Cerebellar nuclear complex (tissue), 1 donor: ENCODE data around the gene UMAD1.
A peak's percentile ranks its signal among the peaks of the same experiment; 100 is the strongest.
"Not testable (repeated sequence)": the region's sequence is repeated elsewhere in the genome, so short reads cannot be mapped to it uniquely, and the experiment has no call there.

Experiments used
- DNase-seq, 2 experiments: peaks; one replicate each; lab custom pipeline; 2025; lab: John Stamatoyannopoulos, UW

Gene UMAD1

DNA sequence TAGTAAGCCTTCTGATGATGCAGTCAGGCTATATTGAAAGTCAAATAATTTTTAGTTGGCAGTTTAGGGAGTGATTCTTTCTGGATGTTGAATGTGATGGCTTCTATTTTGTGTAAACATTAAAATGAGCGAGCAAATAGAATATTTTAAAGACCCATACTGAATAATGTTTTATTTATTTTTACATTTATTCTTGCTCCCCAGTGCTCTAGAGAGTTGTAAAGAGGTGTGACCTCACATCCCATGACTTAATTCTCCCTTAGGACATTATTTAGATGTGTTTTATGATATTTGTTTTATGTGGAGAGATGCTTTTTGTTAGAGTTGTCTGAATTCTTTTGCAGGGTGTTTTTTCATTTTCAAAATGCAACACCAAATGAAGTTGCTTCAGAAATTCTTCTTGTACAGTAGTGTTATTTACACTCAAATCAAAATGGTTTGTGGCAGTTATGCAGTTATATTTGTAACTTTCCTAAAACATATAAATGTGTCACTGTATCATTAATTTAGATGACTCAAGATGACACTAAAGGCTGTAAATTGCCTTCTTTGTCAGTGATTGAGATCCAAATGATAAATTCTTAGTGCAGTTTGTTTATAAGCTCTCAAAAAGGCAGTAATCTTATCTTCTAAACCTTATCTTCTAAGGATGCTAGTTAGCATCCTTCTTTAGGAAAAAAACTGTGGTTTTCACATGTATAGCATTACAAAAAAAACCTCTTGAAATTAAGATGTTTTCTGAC is 12.4 kb downstream of the UMAD1 start:
- DNase-seq: no peak

DNA sequence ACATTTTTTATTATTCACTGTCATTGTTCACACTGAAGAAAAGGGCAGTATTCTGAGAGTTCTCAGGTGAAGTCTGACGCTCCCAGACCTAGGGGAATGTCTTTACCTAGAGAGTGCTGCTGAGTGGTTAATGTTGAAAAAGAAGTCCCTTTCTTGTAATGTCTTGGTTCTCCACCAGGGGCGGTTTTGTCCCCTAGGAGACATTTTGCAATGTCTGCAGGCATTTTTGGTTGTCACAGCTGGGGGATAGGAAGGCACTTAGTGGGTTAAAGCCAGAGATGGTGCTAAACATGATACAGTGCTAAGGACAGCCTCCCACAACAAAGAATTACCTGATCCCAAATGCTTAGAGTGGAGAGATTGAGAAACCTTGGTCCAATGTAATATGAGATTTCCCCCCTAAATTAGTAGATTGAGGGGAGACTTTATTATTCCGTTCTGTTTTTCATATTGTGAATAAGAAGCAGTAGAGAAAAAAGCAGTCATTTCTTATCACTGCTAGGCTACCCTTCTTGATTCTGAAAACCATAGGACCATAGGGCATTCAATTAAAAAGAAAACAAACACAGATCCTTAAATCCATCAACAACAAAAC is 13.1 kb downstream of the UMAD1 start:
- no peak for DNase-seq

DNA sequence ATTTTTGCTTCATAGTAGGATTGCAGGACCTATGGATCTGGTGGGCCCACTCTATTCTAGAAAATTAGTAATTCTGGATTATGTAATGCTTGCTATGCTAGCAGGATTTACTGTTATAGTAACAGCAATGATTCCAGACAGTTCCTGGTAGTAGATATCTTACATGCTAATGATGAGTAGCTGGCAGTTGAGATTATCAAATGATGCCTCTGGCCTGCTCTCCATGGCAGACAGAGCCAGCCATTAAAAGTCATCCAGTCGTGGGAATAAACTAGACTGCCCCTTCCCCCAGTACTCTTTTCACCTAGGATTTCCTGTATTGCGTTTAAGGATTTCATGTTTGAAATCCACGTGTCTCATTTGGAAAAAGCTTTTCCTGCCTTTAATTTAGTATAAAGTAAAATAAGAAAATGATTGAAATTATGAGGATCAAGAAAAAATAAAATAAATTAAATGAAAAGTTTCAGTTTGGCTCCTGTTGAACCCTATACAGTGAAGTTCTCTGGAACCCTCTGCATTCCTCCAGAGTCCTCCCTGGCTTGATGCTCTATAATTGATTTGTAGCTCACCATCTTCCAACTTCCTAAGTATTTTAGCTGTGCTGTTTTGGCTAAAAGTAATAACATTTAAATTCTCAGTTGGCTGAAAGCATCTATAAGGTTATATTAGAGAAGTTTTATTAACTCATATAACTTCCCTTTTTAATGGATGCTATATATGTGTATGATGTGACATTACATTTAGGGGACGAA is 14.6 kb downstream of the UMAD1 start:
- DNase-seq: no peak

DNA sequence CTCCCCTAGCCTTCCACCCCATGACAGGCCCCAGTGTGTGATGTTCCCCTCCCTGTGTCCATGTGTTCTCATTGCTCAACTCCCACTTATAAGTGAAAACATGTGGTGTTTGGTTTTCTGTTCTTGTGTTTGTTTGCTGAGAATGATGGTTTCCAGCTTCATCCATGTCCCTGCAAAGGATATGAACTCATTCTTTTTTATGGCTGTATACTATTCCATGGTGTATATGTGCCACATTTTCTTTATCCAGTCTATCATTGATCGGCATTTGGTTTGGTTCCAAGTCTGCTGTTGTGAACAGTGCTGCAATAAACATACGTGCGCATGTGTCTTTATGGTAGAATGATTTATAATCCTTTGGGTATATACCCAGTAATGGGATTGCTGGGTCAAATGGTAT is 15.9 kb downstream of the UMAD1 start:
- not testable (repeated sequence) for DNase-seq

DNA sequence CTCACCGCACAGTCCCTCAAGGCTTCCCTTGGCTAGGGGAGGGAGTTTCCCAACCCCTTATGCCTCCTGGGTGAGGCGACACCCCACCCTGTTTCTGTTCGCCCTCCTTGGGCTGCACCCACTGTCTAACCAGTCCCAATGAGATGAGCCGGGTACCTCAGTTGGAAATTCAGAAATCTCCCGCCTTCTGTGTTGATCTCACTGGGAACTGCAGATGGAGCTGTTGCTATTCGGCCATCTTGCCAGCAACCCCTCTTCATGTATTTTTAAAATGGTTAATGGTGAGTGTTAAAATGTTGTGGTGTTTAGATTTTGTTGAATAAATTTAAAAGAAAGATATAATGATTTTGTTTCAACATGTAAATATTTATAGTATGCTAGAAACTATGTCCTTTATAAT is 22.0 kb downstream of the UMAD1 start:
- DNase-seq: no peak

DNA sequence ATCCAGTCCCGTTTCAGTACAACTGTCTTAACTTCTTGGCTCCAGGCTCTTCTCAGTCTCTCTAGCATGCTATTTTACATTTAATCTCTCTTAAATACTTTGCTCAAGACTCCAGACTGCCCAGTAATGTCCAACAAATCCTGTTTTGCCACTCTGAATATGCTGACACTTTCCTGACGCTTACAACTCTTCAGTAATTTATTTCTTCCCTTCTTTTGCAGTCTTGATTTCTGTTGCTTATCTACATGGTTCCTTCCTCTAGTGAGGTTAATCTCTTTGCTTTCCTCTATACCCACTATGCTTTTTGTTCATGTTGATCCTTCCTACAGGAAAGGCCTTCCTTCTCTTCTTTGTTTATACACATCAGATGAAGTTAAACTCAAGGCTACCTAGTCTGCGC is 23.7 kb downstream of the UMAD1 start:
- no peak for DNase-seq

DNA sequence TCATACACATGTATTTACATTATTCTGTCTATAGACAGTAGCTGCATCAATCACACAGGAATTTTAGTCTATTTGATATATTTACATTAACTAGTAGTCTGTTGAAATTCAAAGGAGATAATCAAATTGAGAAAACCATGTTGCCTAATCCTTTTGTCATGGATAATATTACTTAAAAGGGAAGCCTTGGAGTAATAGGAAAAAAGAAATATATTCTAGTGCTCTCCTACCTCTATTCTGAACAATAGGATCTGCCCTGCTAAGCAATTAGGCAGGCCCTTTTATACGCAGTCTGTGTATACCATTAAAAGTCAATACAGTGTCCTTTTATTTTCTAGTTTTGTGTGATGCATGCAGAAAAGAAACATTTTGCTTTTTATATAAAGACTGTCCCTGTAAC is 24.5 kb downstream of the UMAD1 start:
- DNase-seq: no peak

DNA sequence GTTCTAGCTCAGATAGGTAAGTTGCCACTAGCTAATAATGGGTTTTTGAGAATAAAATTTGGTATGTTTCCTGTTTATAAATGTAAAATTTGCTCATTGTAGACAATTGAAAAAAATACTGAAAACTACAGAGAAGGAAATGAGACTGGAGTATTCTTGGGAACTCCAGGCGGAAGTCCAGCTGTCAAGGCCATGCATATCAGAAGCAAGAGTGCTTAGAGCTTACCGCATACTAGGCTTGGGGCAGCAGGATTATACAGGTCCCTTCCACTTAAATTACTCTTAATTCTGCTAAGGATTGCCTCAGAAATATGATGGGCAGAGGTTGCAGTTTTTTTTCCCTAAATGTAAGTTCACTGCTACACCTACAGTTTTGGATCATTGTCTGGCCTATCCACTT is 26.6 kb downstream of the UMAD1 start:
- DNase-seq: no peak

DNA sequence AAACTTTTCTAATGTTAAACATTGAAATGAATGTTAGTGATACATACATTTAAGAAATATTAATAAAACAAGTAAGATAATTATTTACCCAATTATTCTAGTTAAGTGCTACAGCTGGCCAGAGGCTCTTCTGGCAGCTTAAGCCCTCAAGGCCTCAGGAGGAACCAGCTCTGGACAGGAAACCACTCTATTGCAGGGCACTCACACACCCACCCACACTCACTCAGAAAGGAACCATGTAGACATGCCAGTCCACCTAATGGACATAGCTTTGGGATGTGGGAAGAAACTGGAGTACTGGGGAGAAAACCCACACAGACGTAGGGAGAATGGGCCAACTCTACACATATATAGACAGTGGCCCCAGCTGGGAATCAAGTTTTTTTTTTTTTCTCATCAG is 28.2 kb downstream of the UMAD1 start:
- no peak for DNase-seq

DNA sequence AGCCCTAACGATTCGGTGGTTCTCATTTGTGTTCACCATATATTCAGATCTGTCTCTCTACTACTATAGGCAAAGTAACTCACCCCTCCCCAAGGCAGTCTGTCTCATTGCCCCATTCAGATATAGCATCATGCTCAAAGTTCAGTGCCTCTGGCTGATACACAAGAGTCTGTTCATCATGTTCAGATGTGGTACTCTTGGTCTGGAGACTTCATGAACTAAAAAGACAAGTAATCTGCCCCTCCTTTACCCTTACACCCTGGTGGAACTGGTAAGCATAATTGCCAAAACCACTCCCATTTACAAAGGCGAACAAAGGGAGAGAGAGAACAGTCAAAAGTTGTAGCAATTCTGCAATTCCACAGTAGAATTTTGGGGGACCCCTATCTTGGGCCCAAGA is 29.9 kb downstream of the UMAD1 start:
- no peak for DNase-seq

DNA sequence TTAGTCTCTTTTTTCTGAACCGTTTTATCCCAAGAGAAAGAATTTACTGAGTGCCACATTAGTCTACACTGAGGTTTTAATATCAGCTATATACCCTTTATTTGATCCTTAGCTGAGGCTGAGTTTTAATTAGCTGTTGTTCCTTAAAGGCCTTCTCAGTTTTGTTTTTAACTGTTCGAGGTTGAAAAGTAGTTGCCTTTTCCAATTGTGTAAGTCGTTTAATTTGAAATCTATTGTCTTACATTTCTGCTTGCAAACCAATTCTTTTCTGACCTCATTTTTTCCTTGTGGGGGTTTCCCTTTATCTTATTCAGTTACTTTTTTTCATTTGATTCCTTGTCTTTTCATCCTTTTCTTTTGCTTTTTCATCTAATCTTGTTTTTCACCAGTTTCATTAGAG is 30.8 kb downstream of the UMAD1 start:
- no peak for DNase-seq

DNA sequence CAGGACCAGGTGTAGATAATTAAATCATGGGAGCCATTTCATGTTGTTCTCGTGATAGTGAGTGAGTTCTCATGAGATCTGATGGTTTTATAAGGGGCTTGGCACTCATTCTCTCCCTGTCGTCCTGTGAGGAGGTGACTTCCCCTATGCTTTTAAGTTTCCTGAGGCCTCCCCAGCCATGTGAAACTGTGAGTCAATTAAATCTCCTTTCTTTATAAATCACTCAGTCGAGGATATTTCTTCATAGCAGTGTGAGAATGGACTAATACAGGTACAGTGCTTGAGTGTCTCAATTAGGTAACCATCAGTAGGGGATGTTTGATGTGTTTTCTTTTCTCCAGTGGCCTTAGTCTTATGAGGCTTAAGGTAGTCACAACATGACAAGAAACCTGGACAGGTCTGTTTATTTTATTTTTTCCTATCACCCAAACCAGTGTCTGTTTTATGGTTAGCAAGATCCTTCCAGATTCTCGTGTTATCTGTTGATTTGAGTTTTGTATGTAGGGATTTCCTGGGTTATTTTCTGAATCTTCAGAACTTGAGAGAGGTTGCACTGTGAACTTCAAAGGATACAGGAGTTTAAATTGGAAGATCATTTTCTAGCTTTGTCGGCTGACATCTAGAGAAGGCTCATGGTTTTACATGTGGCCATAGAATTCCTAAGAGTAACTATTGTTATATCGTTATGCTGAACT is 32.1 kb downstream of the UMAD1 start:
- no peak for DNase-seq

DNA sequence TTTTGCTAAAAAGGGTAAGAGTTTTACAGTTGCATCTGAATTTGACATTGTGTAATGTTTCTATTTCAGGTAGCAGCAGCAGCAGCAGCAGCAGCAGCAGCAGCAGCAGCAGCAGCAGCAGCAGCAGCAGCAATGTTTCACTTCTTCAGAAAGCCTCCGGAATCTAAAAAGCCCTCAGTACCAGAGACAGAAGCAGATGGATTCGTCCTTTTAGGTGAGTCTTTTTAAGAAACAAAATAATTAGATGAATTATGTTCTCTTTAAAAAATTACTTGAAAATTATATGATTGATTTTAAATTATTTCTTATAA is 32.6 kb downstream of the UMAD1 start:
- DNase-seq: no peak

DNA sequence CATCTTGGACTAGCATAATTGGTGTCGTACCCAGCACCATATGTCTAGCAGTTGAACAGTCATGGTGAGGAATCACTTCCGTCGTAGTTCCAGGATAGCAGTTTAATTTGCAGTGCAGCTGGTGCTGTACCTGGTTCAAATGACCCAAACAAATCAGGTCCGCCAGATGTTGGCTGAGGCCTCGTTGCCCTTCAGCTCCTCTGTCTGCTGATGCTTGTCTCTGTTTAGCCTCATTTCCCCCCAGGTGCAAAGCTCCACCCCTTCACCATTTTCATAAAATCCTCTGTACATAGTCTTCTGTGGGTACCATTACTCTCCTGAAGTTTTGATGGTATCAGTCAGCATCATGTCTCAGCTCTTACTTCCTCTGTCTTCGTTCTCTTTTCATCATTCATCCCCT is 35.1 kb downstream of the UMAD1 start:
- DNase-seq: no peak

DNA sequence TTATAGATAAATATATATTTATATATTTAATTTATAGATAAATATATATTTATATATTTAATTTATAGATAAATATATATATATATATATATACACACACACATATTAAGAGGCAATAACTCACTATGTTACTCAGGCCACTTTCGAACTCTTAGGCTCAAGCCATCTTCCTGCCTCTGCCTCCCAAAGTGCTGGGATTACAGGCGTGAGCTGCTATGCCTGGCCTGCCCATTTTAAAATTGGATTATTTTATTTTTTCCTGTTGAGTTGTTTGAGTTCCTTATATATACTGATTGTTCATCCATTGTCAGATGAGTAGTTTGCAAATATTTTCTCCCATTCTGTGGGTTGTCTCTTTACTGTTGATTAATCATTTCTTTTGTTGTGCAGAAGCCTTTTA is 39.1 kb downstream of the UMAD1 start:
- DNase-seq: not testable (repeated sequence)

DNA sequence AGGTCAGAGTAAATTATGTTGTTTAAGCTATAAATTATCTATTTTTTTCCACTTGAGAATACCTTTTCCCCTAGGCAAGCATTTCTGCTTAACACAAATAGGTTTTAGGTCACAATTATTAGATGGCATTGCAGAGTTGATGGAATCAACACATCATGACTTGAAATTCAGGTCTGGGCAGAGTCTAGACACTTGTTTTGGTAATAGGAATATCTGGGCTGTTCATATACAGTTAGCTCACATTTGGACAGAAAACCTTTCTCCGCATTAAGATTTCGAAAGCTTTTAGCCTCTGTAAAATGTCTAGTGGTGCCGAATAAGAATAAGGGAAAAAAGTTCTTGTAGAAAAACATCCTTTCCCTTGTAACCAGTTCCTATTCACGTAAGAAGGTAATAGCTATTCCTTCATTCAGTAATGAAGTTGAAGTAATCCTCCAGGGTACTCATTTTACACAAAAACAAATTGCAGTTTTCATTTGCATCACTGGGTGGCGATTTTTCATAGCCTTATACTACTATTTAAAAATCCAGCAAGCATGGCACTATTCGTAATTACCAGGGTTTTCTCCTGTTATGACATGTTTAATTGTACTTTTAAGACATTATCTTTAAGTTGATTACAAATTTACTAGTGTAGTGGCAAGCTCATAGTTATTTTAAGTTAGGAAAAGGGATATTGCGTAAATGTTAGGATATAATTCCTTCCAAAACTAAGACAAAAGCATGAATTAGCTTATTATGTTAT is 40.8 kb downstream of the UMAD1 start:
- peak in 1 of 2 experiments; percentile 58 for DNase-seq

DNA sequence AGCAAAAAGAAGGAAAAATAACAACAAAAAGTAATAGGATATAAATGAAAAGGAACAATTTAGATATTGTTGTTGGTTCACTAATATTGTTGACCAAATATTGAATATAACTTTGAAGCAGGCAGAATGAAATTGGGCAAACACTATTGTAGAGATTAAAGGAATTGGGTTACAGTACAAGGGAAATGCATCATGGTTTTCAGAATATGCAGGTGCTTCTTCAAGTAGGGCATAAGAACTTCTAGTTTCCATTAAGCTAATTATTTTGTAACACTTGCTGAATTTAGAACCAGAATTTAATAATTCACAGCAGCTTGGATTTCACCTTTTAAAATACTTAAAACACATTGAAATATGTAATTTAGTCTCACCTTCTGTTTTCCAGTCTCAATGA is 41.4 kb downstream of the UMAD1 start:
- no peak for DNase-seq

DNA sequence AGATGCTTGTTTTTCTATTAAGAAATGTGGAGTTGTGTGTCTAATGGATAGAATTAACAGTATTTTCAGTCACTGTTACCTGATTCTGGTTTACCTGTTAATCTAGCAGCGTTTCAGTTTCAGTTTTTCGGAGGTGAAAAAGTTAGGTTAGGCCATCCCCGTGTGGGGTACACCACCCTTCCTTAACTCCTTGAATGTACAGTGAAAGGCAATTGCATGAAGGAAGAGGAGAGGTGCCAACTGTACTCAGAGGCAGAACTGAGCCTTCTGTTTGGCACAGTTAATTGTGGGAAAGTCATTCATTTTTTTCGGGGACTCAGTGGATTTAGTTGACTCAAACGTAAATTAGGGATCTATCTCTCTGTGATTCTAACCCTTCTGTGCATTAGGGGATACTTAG is 42.3 kb downstream of the UMAD1 start:
- no peak for DNase-seq

DNA sequence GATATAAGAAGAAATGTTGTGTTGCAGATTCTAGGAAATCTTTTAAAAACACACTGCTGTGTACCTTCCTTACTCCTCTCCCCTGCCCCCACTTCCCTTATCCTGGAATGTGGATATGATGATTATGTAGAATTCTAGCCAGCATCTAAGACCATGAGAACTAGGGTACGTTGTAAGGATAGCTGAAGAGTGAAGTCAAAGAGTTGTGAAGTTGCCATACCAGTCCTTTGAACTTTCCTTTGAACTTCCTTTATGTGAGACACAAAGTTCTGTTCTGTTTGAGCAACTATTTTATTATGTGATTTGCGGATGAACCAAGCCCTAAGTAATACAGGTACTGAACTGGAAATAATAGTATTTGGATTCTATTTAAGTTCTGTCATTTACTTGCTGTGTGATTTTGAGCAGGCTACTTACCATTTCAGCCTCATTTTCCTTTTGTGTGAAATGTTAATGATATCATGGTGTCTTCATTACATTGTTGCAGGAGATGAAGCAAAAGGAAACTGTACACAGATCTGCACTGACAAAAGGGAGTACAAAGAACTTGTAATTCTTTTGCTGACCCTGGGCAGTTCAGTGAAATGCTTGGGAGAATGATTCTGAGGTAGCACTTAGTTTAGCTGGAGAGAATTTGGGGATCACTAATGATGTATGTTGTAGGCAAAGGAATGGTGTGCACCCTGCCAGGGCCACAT is 46.4 kb downstream of the UMAD1 start:
- no peak for DNase-seq

DNA sequence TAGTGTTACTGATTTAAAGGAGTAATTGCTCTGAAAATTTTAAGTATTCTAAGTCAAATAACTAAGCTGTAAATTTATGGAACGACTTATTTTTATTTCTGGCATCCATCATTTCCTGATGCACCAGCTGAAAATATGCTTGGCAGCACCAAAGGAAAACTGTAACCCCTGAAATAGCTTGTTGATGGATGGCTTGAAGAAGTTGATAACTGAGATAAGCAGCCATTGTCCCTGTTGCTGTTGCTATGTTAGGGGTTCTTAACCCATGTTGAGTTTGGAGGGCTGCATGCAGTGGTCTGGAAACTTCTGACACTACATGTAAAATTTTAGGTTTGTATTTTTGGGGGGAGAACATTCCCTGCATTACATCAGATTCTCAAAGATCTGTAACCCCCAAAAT is 47.2 kb downstream of the UMAD1 start:
- DNase-seq: no peak

DNA sequence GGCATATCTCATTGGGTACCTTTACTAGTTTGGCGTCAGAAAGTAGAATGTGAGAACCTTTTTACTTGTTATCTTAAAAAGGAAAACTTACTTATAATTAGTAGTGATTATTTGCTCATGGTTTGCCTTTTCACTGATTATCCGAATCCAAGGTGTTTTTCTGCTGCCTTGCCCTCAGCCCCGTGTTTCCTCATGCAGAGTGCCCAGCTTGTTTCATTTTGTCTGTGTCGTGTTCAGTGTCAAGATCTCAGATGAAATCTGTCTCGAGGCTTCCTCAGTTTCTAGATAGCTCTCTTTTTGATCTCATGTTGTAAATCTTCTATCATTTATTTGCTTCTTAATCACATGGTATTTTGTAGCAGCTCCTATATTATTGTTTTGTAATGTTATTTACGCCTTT is 47.8 kb downstream of the UMAD1 start:
- DNase-seq: no peak

DNA sequence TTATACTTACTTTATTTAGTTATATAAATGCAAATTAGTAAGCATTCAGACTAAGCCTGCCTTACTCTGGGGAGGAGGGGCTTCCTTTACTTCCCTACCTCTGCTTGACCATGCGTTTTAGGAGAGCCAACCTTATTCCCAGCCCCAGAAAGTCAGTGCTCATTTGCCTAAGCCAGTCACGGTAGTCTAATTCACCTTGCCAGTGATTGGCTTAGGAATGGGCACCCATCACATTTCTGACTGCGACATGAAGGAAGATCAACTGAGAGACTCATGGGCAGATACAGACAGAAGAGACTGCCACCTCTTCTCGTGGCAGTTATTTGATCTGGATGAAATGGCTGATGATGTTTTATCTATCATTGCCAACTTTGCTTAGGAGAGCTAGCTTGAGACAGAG is 48.4 kb downstream of the UMAD1 start:
- no peak for DNase-seq
